Skin of body (tissue), 2 donors: ENCODE measurements around the gene WFS1. TPM values are rescaled to one million over a fixed set of nuclear protein-coding genes. Genes with fewer than 3 reads are reported as not detected.

Experiments
- DNase-seq: peaks from one replicate; lab custom pipeline; 2025; lab: John Stamatoyannopoulos, UW
- total RNA-seq: library from RNA; depleted of rRNA; stranded (reverse); fragments of >200 nt; gene quantifications from one replicate; pipeline ENCODE4 v1.2.3, GENCODE V29; 2014

The WFS1 gene
- total RNA-seq, 1 donor from 2014 or later, result 11.3 TPM

DNA sequence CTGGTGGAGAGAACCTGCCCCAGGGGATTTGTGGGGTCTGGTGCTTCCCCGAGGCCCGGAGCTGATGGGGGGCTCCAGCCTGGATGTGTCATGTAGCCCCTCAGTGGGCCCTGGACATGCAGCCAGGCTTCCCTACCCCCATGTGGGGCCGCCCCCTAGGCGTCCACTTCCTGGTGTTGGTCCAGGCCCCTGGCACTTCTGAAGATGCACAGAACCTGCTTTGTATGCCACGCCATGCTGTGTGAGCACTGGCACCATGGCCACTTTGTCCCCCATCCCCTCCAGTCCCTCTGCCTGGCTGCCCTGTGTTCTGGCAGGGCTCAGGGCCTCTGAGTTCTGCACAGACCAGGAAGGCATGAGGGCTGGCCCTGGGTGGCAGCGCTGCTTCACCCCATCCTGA is 29.2 kb downstream of the WFS1 start:
- DNase-seq, result no peak

DNA sequence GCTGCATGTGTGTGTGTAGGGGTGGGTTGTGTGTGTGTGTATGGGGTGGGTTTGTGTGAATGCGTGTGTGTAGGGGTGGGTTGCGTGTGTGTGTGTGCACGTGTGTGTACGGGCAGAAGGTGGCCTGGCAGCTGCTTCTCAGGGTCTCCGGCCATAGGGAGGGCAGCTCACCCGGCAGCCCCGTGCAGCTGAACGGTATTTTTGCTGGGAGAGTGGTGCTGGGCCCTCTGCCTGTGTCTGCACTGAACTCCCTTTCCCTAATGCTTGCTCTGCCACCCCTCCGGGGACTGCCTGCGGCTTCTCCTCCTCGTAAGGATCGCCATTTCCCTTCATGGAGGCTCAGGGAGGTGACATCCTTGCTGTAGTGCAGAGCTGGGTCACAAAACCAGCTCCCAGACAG is 30.2 kb downstream of the WFS1 start:
- no peak for DNase-seq

DNA sequence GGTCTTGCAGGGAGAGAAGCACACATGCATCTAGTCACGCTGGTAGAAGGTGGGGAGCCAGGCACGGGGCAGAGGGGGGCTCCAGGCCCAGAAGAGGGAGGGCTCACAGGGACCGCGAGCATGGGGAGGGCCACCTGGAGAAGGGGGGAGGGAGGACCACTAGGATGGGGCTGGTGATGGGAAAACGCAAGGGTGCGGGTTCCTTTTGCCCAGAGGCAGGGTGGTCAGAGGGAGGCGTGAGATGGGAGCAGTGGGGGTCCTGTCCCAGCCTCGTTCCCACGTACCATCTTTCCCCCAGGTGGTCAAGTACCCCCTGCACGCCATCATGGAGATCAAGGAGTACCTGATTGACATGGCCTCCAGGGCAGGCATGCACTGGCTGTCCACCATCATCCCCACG is 30.7 kb downstream of the WFS1 start:
- no peak for DNase-seq

DNA sequence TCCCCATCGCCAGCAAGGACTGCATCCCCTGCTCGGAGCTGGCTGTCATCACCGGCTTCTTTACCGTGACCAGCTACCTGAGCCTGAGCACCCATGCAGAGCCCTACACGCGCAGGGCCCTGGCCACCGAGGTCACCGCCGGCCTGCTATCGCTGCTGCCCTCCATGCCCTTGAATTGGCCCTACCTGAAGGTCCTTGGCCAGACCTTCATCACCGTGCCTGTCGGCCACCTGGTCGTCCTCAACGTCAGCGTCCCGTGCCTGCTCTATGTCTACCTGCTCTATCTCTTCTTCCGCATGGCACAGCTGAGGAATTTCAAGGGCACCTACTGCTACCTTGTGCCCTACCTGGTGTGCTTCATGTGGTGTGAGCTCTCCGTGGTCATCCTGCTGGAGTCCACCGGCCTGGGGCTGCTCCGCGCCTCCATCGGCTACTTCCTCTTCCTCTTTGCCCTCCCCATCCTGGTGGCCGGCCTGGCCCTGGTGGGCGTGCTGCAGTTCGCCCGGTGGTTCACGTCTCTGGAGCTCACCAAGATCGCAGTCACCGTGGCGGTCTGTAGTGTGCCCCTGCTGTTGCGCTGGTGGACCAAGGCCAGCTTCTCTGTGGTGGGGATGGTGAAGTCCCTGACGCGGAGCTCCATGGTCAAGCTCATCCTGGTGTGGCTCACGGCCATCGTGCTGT is 31.5 kb downstream of the WFS1 start:
- DNase-seq, result no peak

DNA sequence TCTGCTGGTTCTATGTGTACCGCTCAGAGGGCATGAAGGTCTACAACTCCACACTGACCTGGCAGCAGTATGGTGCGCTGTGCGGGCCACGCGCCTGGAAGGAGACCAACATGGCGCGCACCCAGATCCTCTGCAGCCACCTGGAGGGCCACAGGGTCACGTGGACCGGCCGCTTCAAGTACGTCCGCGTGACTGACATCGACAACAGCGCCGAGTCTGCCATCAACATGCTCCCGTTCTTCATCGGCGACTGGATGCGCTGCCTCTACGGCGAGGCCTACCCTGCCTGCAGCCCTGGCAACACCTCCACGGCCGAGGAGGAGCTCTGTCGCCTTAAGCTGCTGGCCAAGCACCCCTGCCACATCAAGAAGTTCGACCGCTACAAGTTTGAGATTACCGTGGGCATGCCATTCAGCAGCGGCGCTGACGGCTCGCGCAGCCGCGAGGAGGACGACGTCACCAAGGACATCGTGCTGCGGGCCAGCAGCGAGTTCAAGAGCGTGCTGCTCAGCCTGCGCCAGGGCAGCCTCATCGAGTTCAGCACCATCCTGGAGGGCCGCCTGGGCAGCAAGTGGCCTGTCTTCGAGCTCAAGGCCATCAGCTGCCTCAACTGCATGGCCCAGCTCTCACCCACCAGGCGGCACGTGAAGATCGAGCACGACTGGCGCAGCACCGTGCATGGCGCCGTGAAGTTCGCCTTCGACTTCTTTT is 32.2 kb downstream of the WFS1 start:
- DNase-seq, result no peak

DNA sequence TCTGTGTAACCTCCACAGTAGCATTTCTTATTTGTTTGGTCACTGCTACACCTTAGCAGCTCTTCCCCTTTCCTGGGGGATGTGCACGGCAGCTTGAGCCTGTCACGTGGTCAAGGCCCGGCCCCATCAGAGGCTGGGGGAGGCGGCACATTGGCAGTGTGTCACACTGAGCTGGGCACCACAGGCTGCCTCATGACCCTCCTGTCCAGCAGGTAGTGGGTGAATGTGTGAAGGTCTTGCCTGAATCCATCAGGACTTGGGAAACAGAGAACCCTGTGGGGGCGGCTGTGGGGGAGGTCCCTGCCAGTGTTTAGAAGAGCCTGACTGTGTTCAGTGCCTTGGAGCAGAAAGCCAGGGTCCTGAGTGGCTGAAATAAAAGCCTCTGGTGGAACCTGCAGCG is 33.2 kb downstream of the WFS1 start:
- no peak for DNase-seq

DNA sequence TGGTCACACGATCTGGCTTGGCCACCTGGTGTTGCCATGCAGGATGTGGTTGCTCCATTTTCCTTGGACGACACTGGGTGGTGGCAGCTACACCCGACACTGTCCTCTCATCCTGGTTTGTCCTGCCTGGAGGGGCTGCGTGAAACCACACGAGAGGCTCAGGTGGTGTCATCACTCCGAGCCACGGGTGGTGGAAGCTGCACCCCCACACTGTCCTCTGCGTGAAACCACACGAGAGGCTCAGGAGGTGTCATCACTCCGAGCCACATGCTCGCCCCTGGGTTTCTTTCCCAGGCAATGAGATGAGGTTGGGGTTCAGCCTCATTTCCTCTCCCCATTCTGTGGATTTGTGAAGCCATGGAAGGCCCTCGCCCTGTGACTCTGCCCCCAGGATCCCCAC is 34.3 kb downstream of the WFS1 start:
- DNase-seq, result no peak

DNA sequence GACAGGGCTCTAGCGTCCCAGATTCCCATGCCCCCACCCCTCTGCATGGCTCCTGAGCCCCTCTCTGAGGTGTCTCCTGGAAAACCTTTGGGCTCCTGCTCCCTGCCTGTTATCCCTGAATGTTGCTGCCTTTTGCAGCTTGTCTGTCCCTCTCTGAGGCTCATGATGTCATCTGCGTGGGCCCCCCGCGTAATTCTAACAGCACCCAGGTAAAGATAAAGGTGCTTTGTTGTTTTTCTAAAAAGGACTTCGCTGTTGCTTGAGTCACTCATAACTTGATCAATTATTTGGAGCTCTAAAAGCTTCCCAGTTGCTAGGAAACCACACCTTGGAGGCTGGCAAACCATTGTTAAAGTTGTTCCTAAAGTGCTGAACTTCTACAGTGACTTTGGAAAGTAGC is 36.6 kb downstream of the WFS1 start:
- no peak for DNase-seq

DNA sequence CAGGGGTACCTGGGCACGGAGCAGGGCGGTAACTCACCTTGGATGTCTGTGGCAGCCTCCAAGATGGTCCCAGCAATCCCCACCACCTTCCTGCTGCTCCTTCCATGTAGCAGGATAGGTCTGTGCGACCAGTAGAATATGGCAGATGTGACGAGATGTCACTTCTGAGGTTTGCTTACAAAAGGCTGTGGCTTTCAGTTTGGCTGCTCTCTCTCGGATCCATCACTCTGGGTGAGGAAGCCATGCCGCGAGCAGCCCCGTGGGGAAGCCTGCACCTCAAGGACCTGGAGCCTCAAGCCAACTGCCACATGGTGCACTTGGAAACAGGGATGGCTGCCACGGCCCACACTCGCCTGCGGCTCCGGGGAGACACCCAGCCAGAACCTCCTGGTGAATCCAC is 37.6 kb downstream of the WFS1 start:
- DNase-seq, result no peak

DNA sequence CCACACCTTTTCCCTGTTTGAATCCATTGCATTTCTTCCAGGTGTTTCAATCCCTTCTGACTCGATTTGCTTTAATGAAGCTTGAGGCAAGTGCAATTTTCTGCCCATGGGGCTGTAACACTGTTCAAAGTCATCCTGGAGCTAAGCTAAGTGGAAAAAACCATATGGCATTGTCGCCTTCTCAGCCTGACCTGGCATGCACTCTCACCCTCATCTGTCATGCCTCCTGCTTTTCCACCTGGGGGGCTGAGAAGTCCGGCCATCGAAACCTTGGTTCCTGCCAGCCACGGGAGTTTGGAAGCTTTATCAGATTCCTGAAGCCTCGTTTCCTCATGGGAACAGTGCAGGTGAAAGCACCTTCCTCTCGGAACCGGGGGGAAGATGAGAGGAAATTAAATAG is 38.2 kb downstream of the WFS1 start:
- no peak for DNase-seq

DNA sequence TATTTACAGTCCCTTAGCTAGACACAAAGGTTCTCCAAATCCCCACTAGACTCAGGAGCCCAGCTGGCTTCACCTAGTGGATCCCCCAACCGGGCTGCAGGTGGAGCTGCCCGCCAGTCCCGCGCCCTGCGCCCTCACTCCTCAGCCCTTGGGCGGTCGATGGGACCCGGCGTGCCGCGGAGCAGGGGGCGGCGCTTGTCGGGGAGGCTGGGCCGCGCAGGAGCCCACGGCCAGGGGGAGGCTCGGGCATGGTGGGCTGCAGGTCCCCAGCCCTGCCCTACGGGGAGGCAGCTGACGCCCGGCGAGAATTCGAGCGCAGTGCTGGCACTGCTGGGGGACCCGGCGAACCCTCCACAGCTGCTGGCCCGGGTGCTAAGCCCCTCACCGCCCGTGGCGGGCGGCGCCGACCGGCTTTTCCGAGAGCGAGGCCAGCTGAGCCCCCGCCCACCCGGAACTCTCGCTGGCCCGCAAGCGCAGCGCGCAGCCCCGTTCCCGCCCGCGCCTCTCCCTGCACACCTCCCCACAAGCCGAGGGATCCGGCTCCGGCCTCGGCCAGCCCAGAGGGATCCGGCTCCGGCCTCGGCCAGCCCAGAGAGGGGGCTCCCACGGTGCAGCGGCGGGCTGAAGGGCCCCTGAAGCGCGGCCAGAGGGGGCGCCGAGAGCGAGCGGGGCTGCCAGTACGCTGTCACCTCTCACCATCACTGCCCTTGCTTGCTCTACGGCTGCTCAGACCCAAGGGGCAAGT is 39.4 kb downstream of the WFS1 start:
- no peak for DNase-seq

DNA sequence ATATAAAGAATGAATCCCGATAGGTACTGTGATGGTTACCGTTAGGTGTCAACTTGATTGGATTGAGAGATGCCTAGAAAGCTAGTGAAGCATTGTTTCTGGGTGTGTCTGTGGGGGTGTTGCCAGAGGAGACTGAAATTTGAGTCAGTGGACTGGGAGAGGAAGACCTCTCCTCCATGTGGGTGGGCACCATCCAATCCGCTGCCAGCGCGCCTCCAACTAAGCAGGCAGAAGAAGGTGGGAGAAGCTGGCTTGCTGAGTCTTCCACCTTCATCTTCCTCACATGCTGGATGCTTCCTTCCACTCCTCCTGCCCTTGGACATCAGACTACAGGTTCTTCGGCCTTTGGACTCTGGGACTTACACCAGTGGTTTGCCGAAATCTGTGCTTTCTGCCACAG is 40.1 kb downstream of the WFS1 start:
- DNase-seq, result no peak

DNA sequence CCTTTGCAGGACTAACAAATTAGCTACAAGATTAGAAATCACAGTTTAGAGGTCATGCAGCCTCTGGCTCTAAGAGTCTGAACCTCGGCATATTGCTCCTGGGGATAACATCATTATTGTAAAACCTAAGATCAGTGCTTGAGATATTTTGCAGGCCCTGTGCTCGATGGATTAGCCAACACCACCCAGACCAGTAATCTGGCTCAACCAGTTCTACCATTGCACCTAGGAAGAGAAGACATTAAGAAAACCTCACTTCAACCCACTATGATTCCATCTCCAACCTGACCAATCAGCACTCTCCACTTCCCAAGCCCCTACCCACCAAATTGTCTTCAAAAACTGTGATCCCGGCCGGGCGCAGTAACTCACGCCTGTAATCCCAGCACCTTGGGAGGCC is 43.6 kb downstream of the WFS1 start:
- no peak for DNase-seq

DNA sequence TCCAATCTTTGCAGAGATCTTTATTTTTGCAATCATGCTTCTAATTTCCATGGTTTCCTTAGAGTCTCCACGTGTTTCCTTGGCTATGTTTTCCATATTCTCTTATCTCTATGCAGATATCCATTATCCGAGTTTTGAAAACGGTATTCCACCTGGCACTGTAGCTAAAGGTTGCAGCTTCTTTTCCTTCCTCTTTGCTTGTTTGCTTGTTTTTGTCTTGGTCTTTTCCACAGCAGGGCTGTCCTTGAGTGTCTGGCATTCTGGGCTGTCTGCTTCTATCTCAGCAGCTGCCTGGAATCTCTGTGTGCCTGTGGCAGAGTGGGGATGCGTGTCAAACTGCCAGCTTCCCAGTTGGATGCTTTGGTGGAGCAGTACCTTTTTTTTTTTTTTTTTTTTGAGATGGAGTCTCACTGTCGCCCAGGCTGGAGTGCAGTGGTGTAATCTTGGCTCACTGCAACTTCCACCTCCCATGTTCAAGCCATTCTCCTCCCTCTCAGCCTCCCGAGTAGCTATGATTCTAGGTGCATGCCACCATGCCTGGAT is 46.9 kb downstream of the WFS1 start:
- DNase-seq, result no peak

DNA sequence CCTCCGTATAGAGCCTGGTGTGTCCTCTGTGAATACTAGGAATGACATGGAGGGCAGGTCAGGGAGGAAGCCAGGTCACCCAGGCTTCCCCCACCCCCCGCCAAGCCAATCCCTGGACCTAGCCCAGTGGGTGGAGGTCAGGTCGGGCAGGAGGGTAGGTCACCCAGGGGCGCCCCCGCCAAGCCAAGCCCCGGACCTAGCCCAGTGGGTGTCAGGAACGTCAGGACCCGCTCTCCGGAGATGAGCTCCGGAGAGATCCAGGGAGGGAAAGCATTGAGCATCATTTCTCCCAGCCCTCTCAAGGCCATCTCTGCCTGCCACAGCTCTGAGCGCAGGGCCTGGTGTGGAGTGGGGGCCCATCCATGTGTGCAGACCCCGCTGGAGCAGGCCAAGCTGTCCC is 48.6 kb downstream of the WFS1 start:
- DNase-seq, result no peak

DNA sequence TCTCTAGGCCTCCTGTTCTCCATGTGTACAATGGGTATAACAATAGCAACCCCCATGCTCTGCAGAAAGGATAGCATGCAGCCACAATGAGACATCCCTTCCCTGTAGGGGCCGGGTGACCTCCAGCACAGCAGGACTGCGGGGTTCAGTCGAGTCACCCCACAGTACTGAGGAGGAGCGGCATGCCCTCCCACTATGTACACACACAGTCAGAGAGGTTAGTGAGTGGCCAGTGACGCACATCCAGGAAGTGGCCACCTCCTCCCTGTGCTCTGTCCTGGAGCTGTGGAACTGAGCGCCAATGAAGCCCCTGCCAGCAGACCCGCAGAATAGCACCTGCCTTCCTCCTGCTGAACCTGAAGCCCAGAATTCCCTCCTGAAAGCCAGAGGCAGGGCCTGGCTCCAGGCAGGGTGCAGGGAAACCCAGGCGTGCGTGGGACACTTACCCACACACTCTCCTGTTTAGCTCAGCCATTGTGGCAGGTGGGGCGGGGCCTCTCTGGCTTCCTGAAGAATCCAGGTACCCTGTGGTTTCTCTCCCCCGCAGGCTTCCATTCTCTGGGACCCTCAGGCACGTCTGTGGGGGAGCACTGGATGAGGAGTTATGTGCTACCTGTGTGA is 50.0 kb downstream of the WFS1 start:
- no peak for DNase-seq

DNA sequence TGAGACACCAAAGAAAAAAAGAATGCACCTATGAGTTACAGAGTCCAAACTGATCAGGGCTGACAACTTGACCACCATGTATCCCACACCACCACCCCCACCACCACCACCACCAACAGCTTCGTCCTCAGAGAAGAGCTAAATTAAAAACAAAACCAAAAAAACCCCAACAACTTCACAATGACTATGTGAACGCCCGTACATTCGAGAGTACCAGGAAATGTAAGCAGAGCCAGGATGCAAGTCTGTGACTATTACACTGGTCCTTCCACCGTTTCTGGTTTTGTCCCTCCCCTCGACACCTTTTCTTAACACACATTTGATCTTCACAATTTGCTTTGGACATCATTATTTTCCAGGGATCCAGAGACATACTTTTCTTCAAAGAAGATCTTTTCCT is 51.0 kb downstream of the WFS1 start:
- DNase-seq, result no peak

DNA sequence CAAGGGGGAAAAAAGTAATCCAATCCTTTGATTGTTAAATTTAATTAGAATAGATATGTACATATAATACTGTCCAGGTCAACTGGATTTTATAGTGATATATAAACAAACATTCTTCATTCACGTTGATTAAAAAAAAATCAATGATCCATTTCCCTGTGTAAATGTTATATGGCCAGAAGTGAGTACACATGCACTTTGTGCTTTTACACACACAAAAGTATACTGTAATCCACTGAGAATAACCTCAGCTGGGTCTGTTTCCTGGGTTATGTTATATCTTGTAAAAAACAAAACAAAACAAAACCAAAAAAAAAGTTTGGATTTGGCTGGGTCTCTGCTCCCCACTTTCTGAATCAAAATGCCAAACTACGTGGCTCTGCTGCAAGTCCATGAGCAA is 51.7 kb downstream of the WFS1 start:
- no peak for DNase-seq

DNA sequence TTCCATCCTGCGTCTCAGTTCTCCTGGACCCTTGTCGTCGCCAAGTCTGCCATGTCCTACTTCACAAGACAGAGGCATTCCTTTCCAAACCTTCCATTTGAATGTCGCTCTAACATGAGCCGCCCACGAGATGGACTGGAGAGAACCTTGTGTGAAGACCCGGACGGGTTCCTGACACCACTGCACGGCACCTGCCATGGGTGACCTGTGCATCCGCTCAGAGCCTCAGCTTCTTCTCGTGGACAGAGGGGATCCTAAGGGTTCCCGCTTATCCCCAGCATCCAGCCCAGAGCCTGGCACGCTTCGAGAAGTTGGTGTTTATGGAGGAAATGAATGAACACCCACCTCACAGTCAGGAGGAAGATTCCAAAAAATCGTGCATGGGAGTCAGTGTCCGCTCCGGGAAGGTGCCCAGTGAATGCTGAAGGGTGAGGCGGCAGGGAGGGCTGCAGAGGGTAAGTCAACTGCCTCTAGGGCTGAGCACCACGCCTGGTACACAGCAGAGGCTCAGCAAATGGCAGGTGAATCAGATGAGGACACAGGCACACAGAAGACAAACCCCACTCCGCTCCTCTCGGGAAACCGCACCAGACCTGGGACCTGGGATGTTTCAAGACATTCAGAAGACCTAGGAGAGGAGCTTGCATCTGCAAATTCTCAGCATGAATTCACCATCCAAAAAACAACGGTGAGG is 52.6 kb downstream of the WFS1 start:
- no peak for DNase-seq

DNA sequence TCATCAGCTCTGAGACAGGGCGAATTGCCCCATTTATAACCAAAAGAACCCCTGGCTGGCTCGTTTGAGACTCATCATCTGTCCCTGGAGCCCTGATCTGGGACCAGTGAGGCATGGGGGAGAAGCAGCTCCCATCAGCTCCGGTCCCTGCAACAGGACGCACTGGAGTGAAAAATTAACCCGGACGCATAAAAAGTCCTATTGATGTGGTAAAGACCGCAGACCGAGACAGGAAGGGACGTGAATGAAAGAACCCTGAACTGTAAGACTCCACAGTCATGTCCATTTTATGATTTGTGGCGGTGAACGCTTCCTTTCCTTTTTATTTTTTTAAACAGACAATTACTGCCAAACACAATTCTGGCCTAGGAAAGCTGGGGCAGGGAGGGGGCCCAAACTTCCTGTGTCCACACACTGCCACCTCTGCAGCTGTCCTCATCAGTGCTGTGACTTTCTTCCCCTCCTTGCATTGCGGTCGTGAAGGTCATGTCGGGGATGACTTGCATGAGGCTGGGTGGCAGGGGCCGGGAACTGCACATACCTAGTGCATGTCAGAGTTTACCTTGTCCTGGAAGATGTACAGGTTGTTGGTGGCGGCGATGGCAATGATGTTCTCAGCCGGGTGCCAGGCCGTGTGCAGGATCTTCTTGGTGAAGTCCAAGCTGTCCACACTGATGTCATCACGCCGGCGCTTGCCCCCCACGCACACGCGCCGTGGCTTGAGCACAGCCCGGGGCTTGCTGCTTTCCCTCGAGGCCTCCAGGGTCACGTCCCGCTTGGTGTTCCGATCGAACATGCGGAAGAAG is 53.3 kb downstream of the WFS1 start:
- no peak for DNase-seq
